Mammary epithelial cell (primary cell): ENCODE data around the gene ADARB2.

Source experiments
- CTCF ChIP-seq, 2 donors: IDR thresholded peaks in 1 of 2; conservative IDR thresholded peaks in 1 of 2; 2 replicates each; pipeline ENCODE4 v1.5.1; 2011 to 2012; ENCODE audit warnings: inconsistent platforms in 2 of 2, low read length in 2 of 2, mild to moderate bottlenecking in 2 of 2, control low read depth in 1 of 2, low read depth in 1 of 2; ENCODE audit not compliant: insufficient read depth in 1 of 2; ENCODE audit errors: extremely low read depth in 1 of 2
- EZH2 ChIP-seq: IDR thresholded peaks from 2 replicates; pipeline ENCODE4 v1.6.1; 2012; ENCODE audit warnings: low read length, inconsistent platforms, borderline replicate concordance

- no peak for TF ChIP-seq CTCF (conservative IDR thresholded peaks at IDR 0.05 in 1 of 2, IDR thresholded peaks at IDR 0.05 in 1 of 2; ENCODE audit: extremely low read depth in 1 of 2, insufficient read depth in 1 of 2, low read depth in 1 of 2, low read length in 2 of 2)
- TF ChIP-seq EZH2: no peak
Observed at GRCh38 chr10:1734288-1734687, 3.0 kb downstream of the ADARB2 start.
